ENCODE data around the gene SBF2. TPM values are rescaled to one million over a fixed set of nuclear protein-coding genes. Genes with fewer than 3 reads are reported as not detected.

Gene SBF2
- total RNA-seq, 1 donor from 2014 or later: 21.1 TPM

- TF ChIP-seq CTCF (IDR thresholded peaks at IDR 0.05; ENCODE audit: insufficient read depth, low read length, poor library complexity, severe bottlenecking): no peak
- no peak for DNase-seq (ENCODE audit: low read depth)
- no peaks in the 10 kb centered on the region for H3K27me3 ChIP-seq (ENCODE audit: control insufficient read depth, insufficient read depth, low read length)
- H3K4me3 ChIP-seq (ENCODE audit: low read depth, low read length): no peak overlapping the region
- no peaks in the 10 kb centered on the region for H3K36me3 ChIP-seq (ENCODE audit: control insufficient read depth, insufficient read depth, low read length)
Measured at GRCh38 chr11:10164621-10165020, 129.4 kb downstream of the SBF2 start.

- Histone ChIP-seq H3K36me3 (ENCODE audit: control insufficient read depth, insufficient read depth, low read length) (no peaks in the 10 kb centered on the region), H3K4me3 (ENCODE audit: low read depth, low read length) (no peak overlapping the region)
Measured at GRCh38 chr11:10162222-10162621, 131.8 kb downstream of the SBF2 start.

GRCh38 chr11:10160350-10160749, 133.7 kb downstream of the SBF2 start:
- DNase-seq (ENCODE audit: low read depth): no peak
- Histone ChIP-seq H3K4me3 (ENCODE audit: low read depth, low read length) (no peak overlapping the region), H3K36me3 (ENCODE audit: control insufficient read depth, insufficient read depth, low read length) (no peaks in the 10 kb centered on the region), H3K27me3 (ENCODE audit: control insufficient read depth, insufficient read depth, low read length) (no peaks in the 10 kb centered on the region)
- no peak for TF ChIP-seq CTCF (IDR thresholded peaks at IDR 0.05; ENCODE audit: insufficient read depth, low read length, poor library complexity, severe bottlenecking)

More at GRCh38 chr11:10162222-10162621, 131.8 kb downstream of the SBF2 start:
- no peak for DNase-seq (ENCODE audit: low read depth)
- no peaks in the 10 kb centered on the region for H3K27me3 ChIP-seq (ENCODE audit: control insufficient read depth, insufficient read depth, low read length)
- no peak for TF ChIP-seq CTCF (IDR thresholded peaks at IDR 0.05; ENCODE audit: insufficient read depth, low read length, poor library complexity, severe bottlenecking)

- Histone ChIP-seq H3K4me3 (ENCODE audit: low read depth, low read length) (no peak overlapping the region), H3K27me3 (ENCODE audit: control insufficient read depth, insufficient read depth, low read length) (no peaks in the 10 kb centered on the region), H3K36me3 (ENCODE audit: control insufficient read depth, insufficient read depth, low read length) (no peaks in the 10 kb centered on the region)
- no peak for DNase-seq (ENCODE audit: low read depth)
- no peak for TF ChIP-seq CTCF (IDR thresholded peaks at IDR 0.05; ENCODE audit: insufficient read depth, low read length, poor library complexity, severe bottlenecking)
Measured at GRCh38 chr11:10158461-10158860, 135.6 kb downstream of the SBF2 start.

- TF ChIP-seq CTCF (IDR thresholded peaks at IDR 0.05; ENCODE audit: insufficient read depth, low read length, poor library complexity, severe bottlenecking): no peak
- no peak for DNase-seq (ENCODE audit: low read depth)
- H3K27me3 ChIP-seq (ENCODE audit: control insufficient read depth, insufficient read depth, low read length): no peaks in the 10 kb centered on the region
- no peak overlapping the region for H3K4me3 ChIP-seq (ENCODE audit: low read depth, low read length)
- no peaks in the 10 kb centered on the region for H3K36me3 ChIP-seq (ENCODE audit: control insufficient read depth, insufficient read depth, low read length)
Measured at GRCh38 chr11:10155793-10156490, 138.1 kb downstream of the SBF2 start.

GRCh38 chr11:10150800-10151199, 143.2 kb downstream of the SBF2 start:
- no peak for DNase-seq (ENCODE audit: low read depth)
- Histone ChIP-seq H3K36me3 (ENCODE audit: control insufficient read depth, insufficient read depth, low read length) (no peaks in the 10 kb centered on the region), H3K27me3 (ENCODE audit: control insufficient read depth, insufficient read depth, low read length) (no peaks in the 10 kb centered on the region), H3K4me3 (ENCODE audit: low read depth, low read length) (no peak overlapping the region)
- no peak for TF ChIP-seq CTCF (IDR thresholded peaks at IDR 0.05; ENCODE audit: insufficient read depth, low read length, poor library complexity, severe bottlenecking)
